ENCODE measurements around the gene PRF1.

GRCh38 chr10:70557876-70558275 lies 44.7 kb downstream of the PRF1 start:
- TF ChIP-seq GABPA (IDR thresholded peaks at IDR 0.05; ENCODE audit: low read depth) (no peak), CTCF (IDR thresholded peaks at IDR 0.05; ENCODE audit: insufficient read depth, low read length) (no peak), SPI1 (IDR thresholded peaks at IDR 0.05; ENCODE audit: borderline replicate concordance, low read depth) (no peak)

All from HL-60 (cell line).